Tibial nerve (tissue), 4 donors: ENCODE results near the gene HOXB2. TPM values are rescaled to one million over a fixed set of nuclear protein-coding genes. Genes with fewer than 3 reads are reported as not detected.

Experiments used
- DNase-seq, 2 donors: peaks; one replicate each; pipeline ENCODE4 v3.0.0-alpha.2; 2019; ENCODE audit warnings: low spot score in 2 of 2
- H3K27ac ChIP-seq, 4 donors: fragments of 200-600 bp; sonication (generic) in 3 of 4; one replicate each; pipeline ENCODE4 v1.5.1; 2017 to 2019; ENCODE audit warnings: mild to moderate bottlenecking in 1 of 4
- H3K27me3 ChIP-seq, 2 donors: fragments of 200-600 bp; sonication (generic) in 1 of 2; one replicate each; pipeline versions ENCODE4 v1.5.1 to v1.6.0; 2017 to 2019
- H3K36me3 ChIP-seq, 3 donors: fragments of 200-600 bp; sonication (generic); one replicate each; pipeline ENCODE4 v1.5.1; 2018 to 2019
- H3K4me1 ChIP-seq, 4 donors: fragments of 200-600 bp; sonication (generic) in 3 of 4; one replicate each; pipeline ENCODE4 v1.5.1; 2017 to 2019
- H3K4me3 ChIP-seq, 4 donors: fragments of 200-600 bp; sonication (generic) in 3 of 4; one replicate each; pipeline ENCODE4 v1.5.1; 2017 to 2019; ENCODE audit warnings: mild to moderate bottlenecking in 1 of 4, moderate library complexity in 1 of 4
- H3K9me3 ChIP-seq, 4 donors: fragments of 200-600 bp; sonication (generic) in 3 of 4; one replicate each; pipeline ENCODE4 v1.5.1; 2017 to 2019
- EP300 ChIP-seq, 2 donors: sonication (generic); formaldehyde crosslinking; IDR thresholded peaks; one replicate each; pipeline ENCODE4 v1.6.1; 2017; ENCODE audit warnings: antibody characterized with exemption in 2 of 2, mild to moderate bottlenecking in 1 of 2
- POLR2A ChIP-seq, 2 donors: fragments of 450-650 bp; IDR thresholded peaks; one replicate each; pipeline ENCODE4 v1.6.1; 2017; ENCODE audit warnings: antibody characterized with exemption in 2 of 2, mild to moderate bottlenecking in 2 of 2, moderate library complexity in 2 of 2
- WGBS, 2 donors: methylation state at CpG; one replicate each; pipeline ENCODE4 v1.1.5; 2018; 5-methylcytosine and 5-hydroxymethylcytosine counted together
- total RNA-seq, 4 donors: library from RNA; depleted of rRNA; stranded (reverse); fragments of >200 nt; gene quantifications; one replicate each; pipeline ENCODE4 v1.1.0, GENCODE V29; 2016
- TF ChIP-seq, protein P1 (sequence below), 5 experiments: fragments of 200-600 bp in 3 of 5; fragments of 450-650 bp in 2 of 5; sonication (generic) in 3 of 5; IDR thresholded peaks; one replicate each; pipeline ENCODE4 v1.5.1; 2016 to 2019; ENCODE audit warnings: antibody characterized with exemption in 5 of 5, mild to moderate bottlenecking in 3 of 5, moderate library complexity in 2 of 5

Gene HOXB2
- total RNA-seq, 4 donors from 2014 or later = 6.9 to 29.3 (median 19.2) TPM

DNA sequence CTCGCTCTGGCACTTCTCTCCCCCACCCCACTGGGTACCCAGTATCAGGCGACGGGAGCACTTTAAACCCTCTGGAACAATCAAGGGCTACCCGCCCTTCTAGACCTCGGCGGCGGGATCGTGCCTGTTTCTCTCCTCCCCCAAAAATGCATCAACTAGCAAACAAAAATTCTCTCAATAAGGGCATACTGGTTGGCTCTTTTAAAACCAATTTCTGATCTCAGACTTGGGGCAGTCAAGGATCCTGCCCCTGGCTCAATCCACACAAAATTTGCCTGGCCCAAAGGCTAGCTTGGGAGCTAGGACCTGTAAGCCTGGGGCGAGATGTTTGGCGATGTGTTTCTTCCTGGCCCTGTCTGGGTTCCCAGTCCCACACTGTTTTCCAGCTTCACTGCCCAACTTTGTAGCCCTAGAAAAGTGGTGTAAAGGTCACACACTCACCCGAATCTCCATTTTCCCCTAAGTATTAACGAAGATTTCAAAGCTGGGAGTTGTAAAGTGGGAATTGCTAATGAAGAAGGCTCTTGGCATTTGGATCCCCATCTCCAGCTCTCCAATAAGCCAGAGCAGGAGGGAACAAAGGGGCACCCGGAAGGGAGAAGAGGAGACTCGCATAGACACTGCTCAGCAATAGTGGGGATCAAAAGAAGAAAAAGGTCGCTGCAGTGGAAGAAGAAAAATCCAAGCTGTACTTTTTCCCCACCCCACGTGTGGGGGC, 14.4 kb upstream of the HOXB2 start:
- peaks cover 0 to 54% (median 14%) of the 10 kb centered on the region in 4 donors for H3K4me1 ChIP-seq
- H3K27me3 ChIP-seq = peaks cover 4 to 96% of the 10 kb centered on the region in 2 donors
- H3K27ac ChIP-seq = peak overlapping the region in 3 of 4 donors; percentile 11 to 59 (median 11)
- H3K4me3 ChIP-seq = no peak overlapping the region
- no peaks in the 10 kb centered on the region for H3K36me3 ChIP-seq
- no peak for DNase-seq
- no peaks in the 10 kb centered on the region for H3K9me3 ChIP-seq
- no peak for TF ChIP-seq POLR2A (IDR thresholded peaks at IDR 0.05)
- TF ChIP-seq, protein P1, sequence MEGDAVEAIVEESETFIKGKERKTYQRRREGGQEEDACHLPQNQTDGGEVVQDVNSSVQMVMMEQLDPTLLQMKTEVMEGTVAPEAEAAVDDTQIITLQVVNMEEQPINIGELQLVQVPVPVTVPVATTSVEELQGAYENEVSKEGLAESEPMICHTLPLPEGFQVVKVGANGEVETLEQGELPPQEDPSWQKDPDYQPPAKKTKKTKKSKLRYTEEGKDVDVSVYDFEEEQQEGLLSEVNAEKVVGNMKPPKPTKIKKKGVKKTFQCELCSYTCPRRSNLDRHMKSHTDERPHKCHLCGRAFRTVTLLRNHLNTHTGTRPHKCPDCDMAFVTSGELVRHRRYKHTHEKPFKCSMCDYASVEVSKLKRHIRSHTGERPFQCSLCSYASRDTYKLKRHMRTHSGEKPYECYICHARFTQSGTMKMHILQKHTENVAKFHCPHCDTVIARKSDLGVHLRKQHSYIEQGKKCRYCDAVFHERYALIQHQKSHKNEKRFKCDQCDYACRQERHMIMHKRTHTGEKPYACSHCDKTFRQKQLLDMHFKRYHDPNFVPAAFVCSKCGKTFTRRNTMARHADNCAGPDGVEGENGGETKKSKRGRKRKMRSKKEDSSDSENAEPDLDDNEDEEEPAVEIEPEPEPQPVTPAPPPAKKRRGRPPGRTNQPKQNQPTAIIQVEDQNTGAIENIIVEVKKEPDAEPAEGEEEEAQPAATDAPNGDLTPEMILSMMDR (IDR thresholded peaks at IDR 0.05) = no peak
- no peak for TF ChIP-seq EP300 (IDR thresholded peaks at IDR 0.05)
- WGBS, 2 donors = 57 to 60% methylated on average over 16 of the region's 16 CpGs

DNA sequence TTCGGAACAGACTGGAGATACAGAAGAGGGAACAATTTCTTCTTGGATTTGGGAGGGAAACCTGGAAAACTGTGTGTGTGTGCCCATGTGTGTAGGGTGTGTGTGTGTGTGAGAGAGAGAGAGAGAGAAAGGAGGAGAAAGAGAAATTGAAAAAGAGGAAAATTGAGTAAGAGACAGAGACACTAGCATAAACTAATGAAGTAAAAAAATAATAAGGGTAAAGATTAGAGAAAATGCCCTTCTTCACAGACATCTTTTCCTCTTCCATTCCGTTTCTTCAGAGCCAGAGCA, 13.9 kb upstream of the HOXB2 start:
- no peak for DNase-seq
- no peak overlapping the region for H3K4me3 ChIP-seq
- no peaks in the 10 kb centered on the region for H3K36me3 ChIP-seq
- peaks cover 0 to 50% (median 14%) of the 10 kb centered on the region in 4 donors for H3K4me1 ChIP-seq
- peaks cover 4 to 98% of the 10 kb centered on the region in 2 donors for H3K27me3 ChIP-seq
- 75 to 78% methylated on average over 2 of the region's 2 CpGs for WGBS, 2 donors
- peak overlapping the region in 2 of 4 donors; percentile 11 to 42 for H3K27ac ChIP-seq
- TF ChIP-seq EP300 (IDR thresholded peaks at IDR 0.05) (no peak), POLR2A (IDR thresholded peaks at IDR 0.05) (no peak)
- TF ChIP-seq, protein P1 (IDR thresholded peaks at IDR 0.05) = no peak
- no peaks in the 10 kb centered on the region for H3K9me3 ChIP-seq

GRCh38 chr17:48558057-48558830, 13.3 kb upstream of the HOXB2 start:
- WGBS, 2 donors = 73 to 77% methylated on average over 13 of the region's 13 CpGs
- DNase-seq = no peak
- no peak for TF ChIP-seq EP300 (IDR thresholded peaks at IDR 0.05)
- TF ChIP-seq, protein P1 (IDR thresholded peaks at IDR 0.05) = no peak
- TF ChIP-seq POLR2A (IDR thresholded peaks at IDR 0.05) = no peak
- Histone ChIP-seq H3K36me3 (no peaks in the 10 kb centered on the region), H3K4me1 (peaks cover 0 to 46% (median 14%) of the 10 kb centered on the region in 4 donors), H3K27ac (peak overlapping the region in 1 of 4 donors; percentile 42), H3K4me3 (no peak overlapping the region), H3K27me3 (peaks cover 4 to 98% of the 10 kb centered on the region in 2 donors), H3K9me3 (no peaks in the 10 kb centered on the region)

- Histone ChIP-seq H3K4me3 (no peak overlapping the region), H3K36me3 (no peaks in the 10 kb centered on the region), H3K27me3 (peaks cover 4 to 96% of the 10 kb centered on the region in 2 donors), H3K4me1 (peaks cover 0 to 39% (median 12%) of the 10 kb centered on the region in 4 donors), H3K27ac (peak overlapping the region; percentile 20 to 80 (median 65)), H3K9me3 (no peaks in the 10 kb centered on the region)
- no peak for DNase-seq
- TF ChIP-seq, protein P1 (IDR thresholded peaks at IDR 0.05) = no peak
- TF ChIP-seq POLR2A (IDR thresholded peaks at IDR 0.05) (no peak), EP300 (IDR thresholded peaks at IDR 0.05) (no peak)
- 50 to 51% methylated on average over 7 of the region's 7 CpGs for WGBS, 2 donors
Observed at GRCh38 chr17:48556576-48557401, 11.9 kb upstream of the HOXB2 start.
